GM19043 (cell line): ENCODE measurements around the gene PITPNB.

ENCODE experiments used
- ATAC-seq: cut with Tn5 transposase; IDR thresholded peaks from one replicate; pipeline ENCODE4 v1.9.1; 2021; ENCODE audit warnings: low read depth; ENCODE audit not compliant: unreplicated experiment

Gene PITPNB

GRCh38 chr22:27919942-27920755, 1.1 kb upstream of the PITPNB start:
- peak; percentile 18 for ATAC-seq

- no peak for ATAC-seq
These were observed 475 bp downstream of the PITPNB start for GRCh38 chr22:27918341-27919221.

GRCh38 chr22:27915986-27916385, 3.1 kb downstream of the PITPNB start:
- ATAC-seq = no peak

GRCh38 chr22:27913162-27913741, 5.8 kb downstream of the PITPNB start:
- ATAC-seq = no peak

GRCh38 chr22:27912101-27912500, 7.0 kb downstream of the PITPNB start:
- no peak for ATAC-seq

GRCh38 chr22:27911330-27911729, 7.7 kb downstream of the PITPNB start:
- no peak for ATAC-seq

- no peak for ATAC-seq
These were observed 12.8 kb downstream of the PITPNB start for GRCh38 chr22:27906241-27906640.

GRCh38 chr22:27905653-27906052, 13.4 kb downstream of the PITPNB start:
- ATAC-seq = no peak

- no peak for ATAC-seq
These were observed 15.1 kb downstream of the PITPNB start for GRCh38 chr22:27903805-27904473.

GRCh38 chr22:27900153-27900552, 18.9 kb downstream of the PITPNB start:
- no peak for ATAC-seq

- ATAC-seq = peak; percentile 56
These were observed 22.8 kb downstream of the PITPNB start for GRCh38 chr22:27896245-27896644.

- ATAC-seq = peak; percentile 91
These were observed 23.5 kb downstream of the PITPNB start for GRCh38 chr22:27895600-27895999.

GRCh38 chr22:27892811-27893210, 26.2 kb downstream of the PITPNB start:
- no peak for ATAC-seq

- no peak for ATAC-seq
These were observed 27.0 kb downstream of the PITPNB start for GRCh38 chr22:27892064-27892463.

- ATAC-seq = no peak
These were observed 30.7 kb downstream of the PITPNB start for GRCh38 chr22:27888310-27888709.

GRCh38 chr22:27886843-27887151, 32.3 kb downstream of the PITPNB start:
- ATAC-seq = no peak

- ATAC-seq = no peak
These were observed 32.8 kb downstream of the PITPNB start for GRCh38 chr22:27885977-27886842.

- no peak for ATAC-seq
These were observed 35.3 kb downstream of the PITPNB start for GRCh38 chr22:27883656-27884350.

- no peak for ATAC-seq
These were observed 36.4 kb downstream of the PITPNB start for GRCh38 chr22:27882507-27883290.
